Measurements from ENCODE around the gene ANKMY1. TPM values are rescaled to one million over a fixed set of nuclear protein-coding genes. Genes with fewer than 3 reads are reported as not detected.

Gene ANKMY1
- total RNA-seq, result 4.3 and 9.7 TPM in 2 replicates

- DNase-seq (ENCODE audit: low read depth), result peak; percentile 46
Observed at GRCh38 chr2:240557808-240558207, at the start of gene ANKMY1. Gene ANKMY1, minus strand, starts transcription at chr2:240557988. Its CDS starts 653 bp downstream, at chr2:240557335.

GRCh38 chr2:240605867-240606743 is 48.3 kb upstream of the ANKMY1 start:
- DNase-seq (ENCODE audit: low read depth), result no peak

- DNase-seq (ENCODE audit: low read depth), result no peak
Observed at GRCh38 chr2:240604939-240605716, 47.3 kb upstream of the ANKMY1 start.

- DNase-seq (ENCODE audit: low read depth), result peak; percentile 77
Observed at GRCh38 chr2:240604291-240604938, 46.6 kb upstream of the ANKMY1 start.

GRCh38 chr2:240603846-240604245 is 46.1 kb upstream of the ANKMY1 start:
- DNase-seq (ENCODE audit: low read depth), result no peak

- DNase-seq (ENCODE audit: low read depth), result no peak
Observed at GRCh38 chr2:240603081-240603835, 45.5 kb upstream of the ANKMY1 start.

- DNase-seq (ENCODE audit: low read depth), result no peak
Observed at GRCh38 chr2:240602266-240603050, 44.7 kb upstream of the ANKMY1 start.

- DNase-seq (ENCODE audit: low read depth), result no peak
Observed at GRCh38 chr2:240601831-240602160, 44.0 kb upstream of the ANKMY1 start.

- DNase-seq (ENCODE audit: low read depth), result no peak
Observed at GRCh38 chr2:240601061-240601830, 43.5 kb upstream of the ANKMY1 start.

- DNase-seq (ENCODE audit: low read depth), result no peak
Observed at GRCh38 chr2:240600451-240600961, 42.7 kb upstream of the ANKMY1 start.

GRCh38 chr2:240599141-240599583 is 41.4 kb upstream of the ANKMY1 start:
- DNase-seq (ENCODE audit: low read depth), result no peak

GRCh38 chr2:240598311-240598911 is 40.6 kb upstream of the ANKMY1 start:
- DNase-seq (ENCODE audit: low read depth), result no peak

- DNase-seq (ENCODE audit: low read depth), result no peak
Observed at GRCh38 chr2:240597419-240598181, 39.8 kb upstream of the ANKMY1 start.

GRCh38 chr2:240597054-240597418 is 39.2 kb upstream of the ANKMY1 start:
- DNase-seq (ENCODE audit: low read depth), result no peak

GRCh38 chr2:240596491-240596931 is 38.7 kb upstream of the ANKMY1 start:
- no peak for DNase-seq (ENCODE audit: low read depth)

GRCh38 chr2:240596080-240596460 is 38.3 kb upstream of the ANKMY1 start:
- no peak for DNase-seq (ENCODE audit: low read depth)

GRCh38 chr2:240595381-240596079 is 37.7 kb upstream of the ANKMY1 start:
- DNase-seq (ENCODE audit: low read depth), result no peak
